ENCODE measurements around the gene ARL14. TPM values are rescaled to one million over a fixed set of nuclear protein-coding genes. Genes with fewer than 3 reads are reported as not detected.

ARL14 gene
- total and polyA plus RNA-seq, 2 of the 13 experiments (the other 11 are each of a cell fraction or from before 2014, with no cell fraction given) = 0.11 TPM; not detected in 1

DNA sequence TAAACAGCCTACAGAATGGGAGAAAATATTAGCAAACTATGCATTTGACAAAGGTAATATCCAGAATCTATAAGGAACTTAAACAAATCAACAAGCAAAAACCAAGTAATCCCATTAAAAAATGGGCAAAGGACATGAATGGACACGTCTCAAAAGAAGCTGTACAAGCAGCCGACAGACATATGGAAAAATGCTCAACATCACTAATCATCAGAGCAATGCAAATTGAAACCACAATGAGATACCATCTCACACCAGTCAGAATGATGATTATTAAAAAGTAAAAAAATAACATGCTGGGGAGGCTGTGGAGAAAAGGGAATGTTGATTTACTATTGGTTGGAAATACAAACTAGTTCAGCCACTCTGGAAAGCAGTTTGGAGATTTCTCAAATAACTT lies 48.4 kb downstream of the ARL14 start:
- H3K4me2 ChIP-seq (ENCODE audit: low read depth, low read length) = no peak overlapping the region
- no peak for FAIRE-seq
- BruUV-seq (replicated peaks) = no TSS peak

More for the DNA sequence above, 48.4 kb downstream of the ARL14 start:
- 0% methylated on average over 2 of the region's 2 CpGs for WGBS (ENCODE audit: low lambda C conversion rate)
- Histone ChIP-seq H4K20me1 (ENCODE audit: insufficient read depth, low read length) (no peaks in the 10 kb centered on the region), H3K9ac (ENCODE audit: insufficient read depth, low read depth, low read length) (no peak overlapping the region), H3K4me3 (replicated peaks in 1 of 3; ENCODE audit: insufficient read depth in 1 of 3, low read depth in 2 of 3, low read length in 3 of 3) (no peak overlapping the region), H3K79me2 (ENCODE audit: insufficient read depth, low read length) (no peaks in the 10 kb centered on the region), H3K4me1 (ENCODE audit: insufficient read depth, low read length) (no peaks in the 10 kb centered on the region), H3K27me3 (ENCODE audit: control insufficient read depth in 1 of 2, insufficient read depth in 2 of 2, low read length in 2 of 2) (no peaks in the 10 kb centered on the region), H2AFZ (ENCODE audit: low read length) (no peak overlapping the region), H3K9me3 (ENCODE audit: low read length) (no peaks in the 10 kb centered on the region), H3K27ac (ENCODE audit: extremely low read length, insufficient read depth, low read length) (no peak overlapping the region), H3K36me3 (replicated peaks in 1 of 2; ENCODE audit: control insufficient read depth in 1 of 2, insufficient read depth in 2 of 2, low read length in 2 of 2) (no peaks in the 10 kb centered on the region)
- in situ Hi-C loops (cut with HindIII; ENCODE audit: extremely low pct_ligation_motif_present, low pct_unique_long_range_greater_than_20kb) (no loop called here), intact Hi-C loops (cut with micrococcal nuclease; ENCODE audit: unreplicated experiment) (no loop called here)
- POLR2A ChIA-PET = no interaction called here
- TF ChIP-seq, protein P1, sequence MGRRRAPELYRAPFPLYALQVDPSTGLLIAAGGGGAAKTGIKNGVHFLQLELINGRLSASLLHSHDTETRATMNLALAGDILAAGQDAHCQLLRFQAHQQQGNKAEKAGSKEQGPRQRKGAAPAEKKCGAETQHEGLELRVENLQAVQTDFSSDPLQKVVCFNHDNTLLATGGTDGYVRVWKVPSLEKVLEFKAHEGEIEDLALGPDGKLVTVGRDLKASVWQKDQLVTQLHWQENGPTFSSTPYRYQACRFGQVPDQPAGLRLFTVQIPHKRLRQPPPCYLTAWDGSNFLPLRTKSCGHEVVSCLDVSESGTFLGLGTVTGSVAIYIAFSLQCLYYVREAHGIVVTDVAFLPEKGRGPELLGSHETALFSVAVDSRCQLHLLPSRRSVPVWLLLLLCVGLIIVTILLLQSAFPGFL (CRISPR knock-in tag; IDR thresholded peaks at IDR 0.05) = no peak
- TF ChIP-seq HDAC2 (CRISPR knock-in tag; IDR thresholded peaks at IDR 0.05) = no peak
- TF ChIP-seq GABPA (IDR thresholded peaks at IDR 0.05; ENCODE audit: low read depth, low read length) = no peak
- no peak for TF ChIP-seq GABPA (CRISPR knock-in tag; IDR thresholded peaks at IDR 0.05; ENCODE audit: low read depth)
- TF ChIP-seq LCORL (IDR thresholded peaks at IDR 0.05) = no peak
- no peak for TF ChIP-seq LCORL (CRISPR knock-in tag; IDR thresholded peaks at IDR 0.05)
- TF ChIP-seq ZNF235 (CRISPR knock-in tag; IDR thresholded peaks at IDR 0.05; ENCODE audit: borderline replicate concordance) = no peak
- no peak for TF ChIP-seq HMG20B (CRISPR knock-in tag; conservative IDR thresholded peaks at IDR 0.05)
- no peak for TF ChIP-seq KDM5B (CRISPR knock-in tag; IDR thresholded peaks at IDR 0.05; ENCODE audit: borderline replicate concordance)
- TF ChIP-seq, protein P2, sequence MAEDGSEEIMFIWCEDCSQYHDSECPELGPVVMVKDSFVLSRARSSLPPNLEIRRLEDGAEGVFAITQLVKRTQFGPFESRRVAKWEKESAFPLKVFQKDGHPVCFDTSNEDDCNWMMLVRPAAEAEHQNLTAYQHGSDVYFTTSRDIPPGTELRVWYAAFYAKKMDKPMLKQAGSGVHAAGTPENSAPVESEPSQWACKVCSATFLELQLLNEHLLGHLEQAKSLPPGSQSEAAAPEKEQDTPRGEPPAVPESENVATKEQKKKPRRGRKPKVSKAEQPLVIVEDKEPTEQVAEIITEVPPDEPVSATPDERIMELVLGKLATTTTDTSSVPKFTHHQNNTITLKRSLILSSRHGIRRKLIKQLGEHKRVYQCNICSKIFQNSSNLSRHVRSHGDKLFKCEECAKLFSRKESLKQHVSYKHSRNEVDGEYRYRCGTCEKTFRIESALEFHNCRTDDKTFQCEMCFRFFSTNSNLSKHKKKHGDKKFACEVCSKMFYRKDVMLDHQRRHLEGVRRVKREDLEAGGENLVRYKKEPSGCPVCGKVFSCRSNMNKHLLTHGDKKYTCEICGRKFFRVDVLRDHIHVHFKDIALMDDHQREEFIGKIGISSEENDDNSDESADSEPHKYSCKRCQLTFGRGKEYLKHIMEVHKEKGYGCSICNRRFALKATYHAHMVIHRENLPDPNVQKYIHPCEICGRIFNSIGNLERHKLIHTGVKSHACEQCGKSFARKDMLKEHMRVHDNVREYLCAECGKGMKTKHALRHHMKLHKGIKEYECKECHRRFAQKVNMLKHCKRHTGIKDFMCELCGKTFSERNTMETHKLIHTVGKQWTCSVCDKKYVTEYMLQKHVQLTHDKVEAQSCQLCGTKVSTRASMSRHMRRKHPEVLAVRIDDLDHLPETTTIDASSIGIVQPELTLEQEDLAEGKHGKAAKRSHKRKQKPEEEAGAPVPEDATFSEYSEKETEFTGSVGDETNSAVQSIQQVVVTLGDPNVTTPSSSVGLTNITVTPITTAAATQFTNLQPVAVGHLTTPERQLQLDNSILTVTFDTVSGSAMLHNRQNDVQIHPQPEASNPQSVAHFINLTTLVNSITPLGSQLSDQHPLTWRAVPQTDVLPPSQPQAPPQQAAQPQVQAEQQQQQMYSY (CRISPR knock-in tag; IDR thresholded peaks at IDR 0.05) = no peak
- no peak for TF ChIP-seq ZNF709 (CRISPR knock-in tag; IDR thresholded peaks at IDR 0.05)
- no peak for TF ChIP-seq ZNF484 (CRISPR knock-in tag; IDR thresholded peaks at IDR 0.05; ENCODE audit: borderline replicate concordance, low read depth)
- DNase-seq (ENCODE audit: low spot score) (no peak), ATAC-seq (no peak)
- CTCF ChIA-PET (ENCODE audit: low intra/inter-chr PET ratio, low total read pairs) = no interaction called here

Small RNA genes within 50 kb of the gene (small RNA-seq; reads per million reads assigned to genes)
- 0 reads per million in 3 experiments for gene RF00139 (ENCODE audit: insufficient read depth in 2 of 3, insufficient read length in 3 of 3, low read depth in 2 of 3, low replicate concordance in 1 of 3)

Other genes with a start within 250 kb of the ARL14 start
- gene TRIM59, start 227.4 kb upstream of the ARL14 start, total RNA-seq (2016; rRNA removed; fragmentation: Illumina TruSeq; extraction: Trizol) = 3.2 and 4.1 TPM in 2 replicates
- 0.91 and 1.3 TPM in 2 replicates for gene TRIM59, start 227.4 kb upstream of the ARL14 start, polyA plus RNA-seq (2011; rRNA removed)
- gene KPNA4, start 111.6 kb upstream of the ARL14 start, total RNA-seq (2016; rRNA removed; fragmentation: Illumina TruSeq; extraction: Trizol) = 27.9 and 32.6 TPM in 2 replicates
- 9.9 and 11.0 TPM in 2 replicates for gene KPNA4, start 111.6 kb upstream of the ARL14 start, polyA plus RNA-seq (2011; rRNA removed)
- gene PPM1L, start 79.1 kb downstream of the ARL14 start, total RNA-seq (2016; rRNA removed; fragmentation: Illumina TruSeq; extraction: Trizol) = 1.4 TPM in 2 replicates
- 0.22 and 0.35 TPM in 2 replicates for gene PPM1L, start 79.1 kb downstream of the ARL14 start, polyA plus RNA-seq (2011; rRNA removed)